ENCODE measurements around the gene UBQLN4. TPM values are rescaled to one million over a fixed set of nuclear protein-coding genes. Genes with fewer than 3 reads are reported as not detected.

The UBQLN4 gene
- total and polyA plus RNA-seq, 2 of the 4 experiments (the other 2 are of a cell fraction), result 8.8 to 21.6 TPM

DNA sequence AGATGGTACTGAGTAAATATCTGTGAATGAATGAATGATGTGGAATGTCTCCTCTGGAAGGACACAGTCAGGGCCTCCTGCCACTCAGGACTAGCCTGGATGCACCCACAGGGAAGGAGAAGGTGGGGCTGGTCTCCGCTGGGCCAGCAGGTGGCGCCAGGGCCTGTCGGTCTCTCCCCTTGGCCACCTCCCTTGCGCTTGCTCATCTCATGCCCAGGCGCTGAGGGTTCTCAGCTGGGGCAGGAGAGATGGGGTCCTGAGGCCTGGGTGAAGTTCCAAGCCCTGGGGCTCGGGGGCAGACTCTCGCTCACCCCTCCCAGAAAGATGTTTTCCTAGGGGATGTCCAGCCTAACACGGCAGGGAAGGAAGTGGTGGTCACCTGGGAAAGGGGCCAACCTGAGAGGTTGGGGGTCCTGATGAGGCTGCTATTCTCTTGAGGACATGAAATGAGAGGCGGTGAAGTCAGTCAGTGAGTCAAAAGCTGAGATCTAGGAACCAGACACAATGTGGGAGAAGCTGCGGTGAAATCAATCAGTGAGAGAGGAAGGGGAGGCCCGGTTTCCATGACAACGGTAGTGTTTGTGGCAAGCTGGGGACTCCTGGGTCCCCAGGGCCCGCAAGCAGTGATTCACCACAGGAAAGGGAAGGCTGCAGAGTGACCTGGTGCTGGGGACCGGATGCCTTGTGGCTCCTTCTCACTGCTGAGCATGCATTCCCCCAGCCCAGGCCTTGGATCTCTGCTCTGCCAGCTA is 43.2 kb upstream of the UBQLN4 start (continued):
- TF ChIP-seq RFX5 (IDR thresholded peaks at IDR 0.05; ENCODE audit: low read depth, low read length), result no peak
- TF ChIP-seq USF2 (IDR thresholded peaks at IDR 0.05; ENCODE audit: low read depth, low read length), result no peak
- TF ChIP-seq RAD21 (IDR thresholded peaks at IDR 0.05; ENCODE audit: low read length), result peak; percentile 97
- 0 out of 2 replicates have a peak, but pooled peaks have one; percentile 2 for TF ChIP-seq FOS (IDR thresholded peaks at IDR 0.05; ENCODE audit: low read depth, low read length)
- peak; percentile 14; the same call in 1 of the 2 replicates for TF ChIP-seq NFE2L2 (IDR thresholded peaks at IDR 0.05; ENCODE audit: low read depth, low read length)
- 0 out of 2 replicates have a peak, but pooled peaks have one; percentile 63 for TF ChIP-seq CHD1 (IDR thresholded peaks at IDR 0.05; ENCODE audit: low read depth, low read length)
